Right ventricle myocardium superior (tissue), 1 donor: ENCODE results near the gene LRP5. TPM values are rescaled to one million over a fixed set of nuclear protein-coding genes. Genes with fewer than 3 reads are reported as not detected.
"Not testable (repeated sequence)": the region's sequence is repeated elsewhere in the genome, so short reads cannot be mapped to it uniquely, and the experiment has no call there.

ENCODE experiments used
- ATAC-seq: fragments of 200-7000 bp; cut with Tn5 transposase; one replicate; pipeline ENCODE4 v1.9.1; 2020; ENCODE audit warnings: mild to moderate bottlenecking; ENCODE audit not compliant: poor library complexity
- DNase-seq: peaks from one replicate; pipeline ENCODE4 v3.0.0-alpha.2; 2020
- intact Hi-C: fragments of 100-400 bp; cut with DNase I; formaldehyde crosslinking; loops from one replicate; pipeline ENCODE4 v1.11.2; 2022
- total RNA-seq: library from RNA; stranded (reverse); fragmentation: NEBNext Ultra II Directional; extraction: Animal tissue kit (Norgen Biotek cat#: 25700); gene quantifications from one replicate; pipeline ENCODE4 v1.2.1, GENCODE V29; 2021
- donor health status: DM: no; HTN: yes; CAD: no; lungs with severe emphysema.

LRP5 gene
- total RNA-seq, 1 donor from 2014 or later, result 49.8 TPM

GRCh38 chr11:68335683-68336082, 23.3 kb downstream of the LRP5 start:
- DNase-seq, result peak; percentile 18
- intact Hi-C loops, result loop anchor here (5.0 kb wide), 1 partner anchor 37 kb away; no protein-coding TSS in a partner anchor
- ATAC-seq, result peak; percentile 32

- intact Hi-C loops, result loop anchor here (5.0 kb wide), 1 partner anchor 36 kb away; no protein-coding TSS in a partner anchor
- ATAC-seq (no peak), DNase-seq (peak; percentile 17)
Observed at GRCh38 chr11:68336716-68337115, 24.3 kb downstream of the LRP5 start.

- DNase-seq, result peak; percentile 24
- no peak for ATAC-seq
- intact Hi-C loops, result loop anchor here (5.0 kb wide), 1 partner anchor 35 kb away; no protein-coding TSS in a partner anchor
Observed at GRCh38 chr11:68337399-68337835, 25.0 kb downstream of the LRP5 start.

DNA sequence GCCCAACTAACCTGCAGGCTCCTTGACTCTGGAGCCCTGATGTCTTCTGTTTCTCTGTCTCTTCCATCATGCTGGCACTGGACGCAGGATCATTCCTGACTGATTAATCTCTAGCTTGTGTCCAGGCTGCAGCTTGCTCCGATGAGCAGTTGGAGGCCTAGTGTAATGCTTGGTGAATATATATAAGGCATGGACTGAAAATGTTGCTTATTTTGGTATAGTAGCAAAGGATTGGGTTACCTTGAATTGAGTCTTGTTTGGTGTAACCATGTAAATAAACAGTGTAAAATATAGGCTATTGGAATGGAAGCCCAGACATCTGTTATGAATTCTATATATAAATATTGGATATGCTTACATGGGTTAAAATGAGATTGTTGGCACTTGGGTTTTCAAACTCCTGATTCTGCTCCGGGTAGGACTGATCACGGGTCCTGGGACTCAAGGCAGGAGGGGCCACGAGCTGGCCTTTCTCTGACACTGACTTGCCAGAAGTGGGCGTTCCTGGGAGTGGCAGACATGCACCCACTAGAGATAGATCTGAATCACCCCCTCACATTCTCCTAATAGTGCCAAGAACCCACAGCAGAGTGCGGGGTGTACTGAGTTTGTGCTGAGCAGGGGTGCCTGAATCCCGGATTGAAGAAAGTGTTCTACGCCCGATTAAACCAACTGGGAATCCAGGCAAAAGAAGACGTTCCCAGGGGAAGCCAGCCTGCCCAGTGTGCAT, 25.8 kb downstream of the LRP5 start:
- DNase-seq, result peak; percentile 54
- intact Hi-C loops, result loop anchor here (5.0 kb wide), 1 partner anchor 34 kb away; no protein-coding TSS in a partner anchor
- ATAC-seq, result peak; percentile 60

DNA sequence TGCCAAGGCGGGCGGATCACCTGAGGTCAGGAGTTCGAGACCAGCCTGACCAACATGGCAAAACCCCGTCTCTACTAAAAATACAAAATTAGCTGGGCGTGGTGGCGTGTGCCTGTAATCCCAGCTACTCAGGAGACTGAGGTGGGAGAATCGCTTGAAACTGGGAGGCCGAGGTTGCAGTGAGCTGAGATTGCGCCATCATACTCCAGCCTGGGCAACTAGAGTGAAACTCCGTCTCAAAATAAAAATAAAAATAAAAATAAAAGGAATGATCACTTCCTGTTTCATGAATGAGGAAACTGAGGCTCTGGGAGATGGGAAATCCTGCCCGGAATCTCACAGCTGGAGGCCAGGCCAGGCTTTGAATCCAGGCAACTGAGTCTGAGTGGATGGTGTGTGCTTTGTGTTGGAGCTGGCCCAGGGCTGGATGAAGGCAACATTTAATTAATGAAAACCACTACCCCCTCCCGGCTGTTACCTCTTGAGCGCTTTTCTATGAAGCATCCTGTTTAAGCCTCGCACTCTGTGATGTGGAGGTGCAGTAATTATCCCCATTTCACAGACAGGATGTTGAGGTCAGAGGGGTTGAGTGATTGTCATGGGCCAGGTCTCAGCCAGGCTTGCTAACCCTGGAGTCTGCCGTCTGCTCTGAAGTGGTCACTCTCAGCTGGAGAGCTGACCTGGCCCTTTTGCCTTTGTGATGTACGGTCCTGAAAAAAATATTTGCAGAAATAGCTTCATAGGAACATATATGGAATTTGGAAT, 27.8 kb downstream of the LRP5 start:
- DNase-seq (no peak), ATAC-seq (no peak)
- intact Hi-C loops, result no loop called here

DNA sequence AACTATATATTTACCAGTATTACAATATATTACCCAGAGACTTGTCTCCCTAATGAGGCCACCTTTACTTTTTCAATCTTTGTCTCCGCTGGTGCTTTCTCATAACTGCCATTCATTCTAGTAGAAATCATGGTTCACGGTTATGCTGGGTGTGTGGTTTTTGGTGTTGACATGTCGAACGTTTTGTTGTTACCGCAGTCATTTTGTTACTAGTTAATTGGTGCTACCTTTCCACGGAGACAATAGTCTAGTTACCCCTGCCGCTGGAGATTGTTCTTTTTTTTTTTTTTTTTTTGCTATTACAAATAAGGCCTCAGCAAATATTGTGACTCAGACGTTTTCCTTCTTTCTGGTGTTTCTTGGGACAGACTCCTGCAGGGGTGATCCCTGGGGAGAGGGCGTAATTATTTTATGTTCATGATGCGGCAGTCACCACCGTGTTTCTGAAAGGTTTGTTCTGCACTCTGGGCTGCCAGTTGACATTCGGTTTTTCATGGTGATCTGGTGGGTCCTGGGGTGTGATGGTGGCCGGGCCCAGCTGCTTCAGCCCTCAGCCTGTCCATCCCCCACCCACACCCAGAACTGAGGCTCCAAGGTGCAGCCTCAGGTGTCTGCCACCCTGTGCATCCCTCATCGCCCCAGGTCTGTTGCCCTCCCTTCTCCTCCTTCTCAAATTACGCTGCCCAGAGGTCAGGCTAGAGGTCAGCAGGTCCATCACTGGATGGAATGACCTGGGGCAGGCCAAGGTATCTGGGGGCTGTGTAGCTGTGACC, 28.6 kb downstream of the LRP5 start:
- DNase-seq (no peak), ATAC-seq (no peak)
- intact Hi-C loops, result no loop called here

DNA sequence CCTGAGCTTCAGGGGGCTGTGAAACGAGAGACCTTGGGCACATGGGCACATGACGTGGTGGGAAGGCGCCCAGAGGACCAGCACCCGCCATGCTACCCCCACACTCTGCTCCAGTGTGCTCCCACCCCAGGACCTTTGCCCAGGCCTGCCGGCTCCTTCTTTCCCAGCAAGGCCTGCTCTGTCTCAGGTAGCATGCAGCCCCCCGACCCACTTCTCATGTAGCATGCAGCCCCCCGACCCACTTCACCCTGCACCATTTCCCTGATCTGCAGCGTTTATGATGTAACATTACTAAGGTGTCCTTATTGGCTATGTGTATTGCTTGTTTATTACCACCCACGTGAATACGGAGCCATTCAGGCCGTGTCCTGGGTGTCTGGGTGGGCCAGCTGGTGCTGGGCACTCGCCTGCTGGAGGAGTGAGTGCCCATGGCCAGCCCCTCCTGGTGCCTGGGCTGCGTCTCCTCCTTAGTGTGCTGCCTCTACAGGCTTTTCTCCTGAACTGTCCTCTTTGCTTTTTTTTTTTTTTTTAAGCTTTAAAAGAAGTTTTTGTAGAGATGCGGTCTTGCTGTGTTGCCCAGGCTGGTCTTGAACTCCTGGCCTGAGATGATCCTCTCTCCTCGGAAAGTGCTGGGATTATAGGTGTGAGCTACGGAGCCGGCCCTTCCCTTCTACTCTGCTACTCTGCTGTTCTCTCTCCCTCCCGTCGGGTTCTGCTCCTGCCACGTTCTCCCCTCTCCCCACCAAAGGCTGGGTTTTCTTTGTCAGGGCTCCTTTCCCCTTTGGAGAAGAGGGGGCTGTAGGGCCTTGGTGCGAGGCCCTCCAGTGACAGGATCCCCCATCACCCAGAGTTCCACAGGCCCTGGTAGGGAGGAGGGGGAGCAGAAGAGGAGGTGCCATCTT, 29.4 kb downstream of the LRP5 start:
- no peak for ATAC-seq
- intact Hi-C loops, result no loop called here
- no peak for DNase-seq

- no peak for ATAC-seq
- DNase-seq, result no peak
- intact Hi-C loops, result no loop called here
Observed at GRCh38 chr11:68342459-68343158, 30.2 kb downstream of the LRP5 start.

DNA sequence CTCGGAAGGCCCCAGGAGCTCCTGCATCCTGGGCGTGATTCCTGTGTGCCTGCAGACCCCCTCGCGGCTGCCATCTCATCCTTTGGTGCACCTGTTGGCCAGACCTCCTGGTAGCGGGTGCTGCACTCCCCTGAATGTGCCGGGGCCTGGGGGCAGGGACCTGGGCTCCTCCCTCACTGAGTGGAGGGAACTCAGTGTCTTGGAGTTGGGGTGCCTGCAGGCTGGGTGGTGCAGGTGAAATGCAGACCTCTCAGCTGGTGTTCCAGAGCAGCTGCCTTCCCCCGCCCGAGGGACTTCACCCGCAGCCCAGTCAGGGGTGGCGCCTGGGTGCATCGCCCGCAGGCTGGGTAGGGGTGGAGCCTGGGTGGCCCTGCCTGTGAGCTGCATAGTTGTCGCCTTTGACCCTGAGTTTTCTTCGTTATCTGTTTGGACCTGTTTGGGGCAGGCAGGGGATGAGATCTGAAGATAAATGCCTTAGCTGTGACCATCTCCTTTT, 31.4 kb downstream of the LRP5 start:
- ATAC-seq (no peak), DNase-seq (no peak)

DNA sequence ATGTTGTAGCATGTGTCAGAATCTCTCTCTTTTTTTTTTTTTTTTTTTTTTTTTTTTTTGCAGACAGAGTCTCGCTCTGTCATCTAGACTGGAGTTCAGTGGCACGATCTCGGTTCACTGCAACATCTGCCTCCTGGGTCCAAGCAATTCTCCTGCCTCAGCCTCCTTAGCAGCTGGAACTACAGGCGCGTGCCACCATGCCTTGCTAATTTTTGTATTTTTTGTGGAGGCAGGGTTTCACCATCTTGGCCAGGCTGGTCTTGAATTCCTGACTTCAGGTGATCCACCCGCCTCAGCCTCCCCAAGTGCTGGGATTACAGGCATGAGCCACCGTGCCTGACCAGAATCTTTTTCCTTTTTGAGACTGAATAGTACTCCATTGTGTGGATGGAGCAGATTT, 32.4 kb downstream of the LRP5 start:
- DNase-seq, ATAC-seq, intact Hi-C loops: not testable (repeated sequence)

More for the DNA sequence above, 31.4 kb downstream of the LRP5 start:
- intact Hi-C loops, result no loop called here

GRCh38 chr11:68345776-68346461, 33.5 kb downstream of the LRP5 start:
- ATAC-seq (peak; percentile 84), DNase-seq (peak; percentile 88)
- intact Hi-C loops, result no loop called here

- ATAC-seq (no peak), DNase-seq (no peak)
- intact Hi-C loops, result no loop called here
Observed at GRCh38 chr11:68346462-68346790, 34.0 kb downstream of the LRP5 start.

- DNase-seq (no peak), ATAC-seq (no peak)
- intact Hi-C loops, result no loop called here
Observed at GRCh38 chr11:68347345-68347744, 35.0 kb downstream of the LRP5 start.

GRCh38 chr11:68347841-68348240, 35.5 kb downstream of the LRP5 start:
- intact Hi-C loops, result no loop called here
- ATAC-seq, result no peak
- DNase-seq, result no peak

DNA sequence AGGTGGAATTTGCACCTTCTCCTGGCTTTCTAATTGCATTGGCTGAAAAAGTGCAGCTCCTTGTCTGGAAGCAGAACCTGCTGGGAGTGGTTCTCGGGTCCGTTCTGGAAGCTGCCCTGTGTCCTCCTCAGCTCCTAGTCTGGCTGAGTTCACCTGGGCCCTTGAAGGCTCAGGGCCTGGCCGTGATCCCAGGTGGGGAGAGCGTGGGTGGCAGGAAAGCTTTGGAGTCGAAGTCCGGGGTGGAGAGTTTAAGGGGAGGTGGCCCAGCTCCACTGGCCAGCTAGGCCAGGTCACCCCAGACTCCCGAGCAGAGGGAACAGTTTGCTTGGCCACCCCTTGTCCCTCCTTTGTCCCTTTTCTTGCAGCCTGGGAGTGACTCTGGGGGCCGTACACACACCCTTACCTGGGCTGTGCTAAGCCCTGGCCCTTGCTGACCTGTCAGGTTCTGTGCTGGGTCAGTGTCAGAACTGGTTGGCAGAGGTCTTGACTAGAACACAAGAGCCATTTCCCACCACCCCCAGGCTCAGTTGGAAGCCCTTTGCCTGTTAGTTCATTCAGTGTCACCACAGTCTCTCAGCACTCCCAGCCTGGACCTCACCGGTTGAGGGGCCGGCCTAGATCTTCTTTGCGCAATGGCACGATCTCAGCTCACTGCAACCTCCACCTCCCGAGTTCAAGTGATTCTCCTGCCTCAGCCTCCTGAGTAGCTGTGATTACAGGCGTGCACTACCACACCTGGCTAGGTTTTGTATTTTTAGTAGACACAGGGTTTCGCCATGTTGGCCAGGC, 37.3 kb downstream of the LRP5 start:
- intact Hi-C loops, result no loop called here
- DNase-seq (no peak), ATAC-seq (no peak)

GRCh38 chr11:68350759-68351449, 38.5 kb downstream of the LRP5 start:
- DNase-seq, result no peak
- intact Hi-C loops, result no loop called here
- no peak for ATAC-seq
